Activated naive CD8-positive, alpha-beta T cell (primary cell): ENCODE results near the gene ABL2.

Source experiments
- H3K27ac Mint-ChIP-seq: one replicate; pipeline ENCODE4 v1.8.0; 2021; ENCODE audit warnings: mixed read lengths
- H3K27me3 Mint-ChIP-seq: one replicate; pipeline ENCODE4 v1.8.0; 2021; ENCODE audit warnings: mixed read lengths
- H3K36me3 Mint-ChIP-seq: one replicate; pipeline ENCODE4 v1.8.0; 2021; ENCODE audit warnings: mixed read lengths
- H3K4me1 Mint-ChIP-seq: one replicate; pipeline ENCODE4 v1.8.0; 2021; ENCODE audit warnings: low read depth, mixed read lengths
- H3K4me3 Mint-ChIP-seq: one replicate; pipeline ENCODE4 v1.8.0; 2021; ENCODE audit warnings: mild to moderate bottlenecking, mixed read lengths
- H3K9me3 Mint-ChIP-seq: one replicate; pipeline ENCODE4 v1.8.0; 2021; ENCODE audit warnings: low read depth, mixed read lengths

The ABL2 gene

DNA sequence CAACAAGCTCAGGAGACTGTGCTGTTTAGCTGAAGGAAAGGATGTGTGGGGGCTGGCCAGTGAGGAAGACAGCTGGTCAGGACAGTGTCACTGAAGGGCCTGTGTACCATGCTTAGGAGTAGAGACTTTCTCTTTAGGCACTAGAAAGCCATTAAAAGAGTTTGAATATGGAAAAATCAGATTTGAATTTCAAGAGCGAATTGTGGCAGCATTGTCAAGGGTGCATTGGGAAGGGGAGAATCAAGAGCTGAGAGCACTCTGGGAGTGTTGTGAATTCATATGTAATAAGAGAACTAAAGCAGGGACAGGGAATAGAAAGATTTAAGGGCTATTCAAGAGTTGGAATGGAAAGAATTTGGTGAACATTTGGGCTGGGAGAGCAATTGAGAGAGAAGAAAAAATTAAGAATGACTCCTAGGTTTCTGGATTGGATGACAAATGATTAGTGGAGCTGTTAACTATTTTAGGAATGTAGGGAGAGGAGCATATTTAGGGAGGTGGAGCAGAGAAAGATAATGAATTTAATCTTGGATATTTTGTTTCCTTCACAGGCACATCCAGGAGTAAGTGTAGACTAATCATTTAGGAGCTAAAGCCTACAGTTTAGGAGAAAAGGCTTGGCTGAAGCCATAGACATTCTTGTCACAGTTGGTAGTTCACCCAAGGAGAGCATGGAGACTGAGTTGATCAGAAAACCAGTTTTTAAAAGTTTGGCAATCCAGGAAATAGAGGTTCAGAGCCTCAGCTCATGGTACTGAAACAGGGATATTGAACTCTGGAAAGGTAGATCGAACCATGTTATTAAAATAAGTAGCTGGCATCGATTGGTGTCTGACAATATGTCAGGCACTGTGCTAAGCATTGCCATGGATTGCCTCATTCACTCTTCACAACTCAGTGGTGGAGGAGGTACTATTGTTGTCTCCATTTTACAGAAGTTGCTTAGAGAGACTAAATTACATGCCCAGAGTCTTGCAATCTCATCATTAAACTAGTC is 170.7 kb downstream of the ABL2 start:
- Mint-ChIP-seq H3K36me3 (peaks cover 23% of the 10 kb centered on the region), H3K4me3 (no peak overlapping the region), H3K27ac (no peak overlapping the region), H3K4me1 (no peaks in the 10 kb centered on the region), H3K27me3 (no peaks in the 10 kb centered on the region), H3K9me3 (no peaks in the 10 kb centered on the region)

GRCh38 chr1:179055937-179056336 is 173.5 kb downstream of the ABL2 start:
- Mint-ChIP-seq H3K9me3 (no peaks in the 10 kb centered on the region), H3K27me3 (no peaks in the 10 kb centered on the region), H3K27ac (no peak overlapping the region), H3K4me3 (no peak overlapping the region), H3K4me1 (no peaks in the 10 kb centered on the region), H3K36me3 (peaks cover 21% of the 10 kb centered on the region)

- no peak overlapping the region for H3K4me3 Mint-ChIP-seq
- no peaks in the 10 kb centered on the region for H3K4me1 Mint-ChIP-seq
- H3K27me3 Mint-ChIP-seq: no peaks in the 10 kb centered on the region
- H3K9me3 Mint-ChIP-seq: no peaks in the 10 kb centered on the region
- peaks cover 21% of the 10 kb centered on the region for H3K36me3 Mint-ChIP-seq
- no peak overlapping the region for H3K27ac Mint-ChIP-seq
Measured at GRCh38 chr1:179053486-179053885, 176.0 kb downstream of the ABL2 start.

DNA sequence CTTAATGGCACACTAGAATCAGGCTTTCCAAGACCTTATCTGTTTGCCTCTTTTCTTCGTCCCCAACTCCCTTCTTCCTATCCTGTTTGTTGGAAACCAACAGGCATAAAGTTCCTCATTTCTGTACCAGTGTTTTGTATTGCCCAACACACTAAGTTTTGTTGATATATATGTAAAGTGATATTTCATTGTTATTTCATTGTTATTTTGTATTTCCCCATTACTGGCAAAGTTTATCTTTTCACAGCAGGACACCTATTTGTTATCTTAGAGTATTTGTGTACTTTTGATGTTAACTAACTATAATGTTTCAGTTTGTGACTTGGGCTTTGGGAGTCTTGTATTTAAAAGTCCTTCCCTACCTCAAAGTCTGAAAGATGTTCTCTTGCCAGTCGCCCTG is 176.7 kb downstream of the ABL2 start:
- no peak overlapping the region for H3K4me3 Mint-ChIP-seq
- peaks cover 21% of the 10 kb centered on the region for H3K36me3 Mint-ChIP-seq
- H3K9me3 Mint-ChIP-seq: no peaks in the 10 kb centered on the region
- no peak overlapping the region for H3K27ac Mint-ChIP-seq
- no peaks in the 10 kb centered on the region for H3K27me3 Mint-ChIP-seq
- H3K4me1 Mint-ChIP-seq: no peaks in the 10 kb centered on the region
